GM12892 (cell line): ENCODE data around the gene TMEM45A.

ENCODE experiments used
- POLR2A ChIP-seq: IDR thresholded peaks from 2 replicates; pipeline ENCODE4 v1.6.1; 2011; ENCODE audit warnings: low read depth, low read length, control low read depth
- POLR2AphosphoS5 ChIP-seq: IDR thresholded peaks from 2 replicates; pipeline ENCODE4 v1.6.1; 2011; ENCODE audit warnings: low read depth, low read length, control low read depth
- TAF1 ChIP-seq: IDR thresholded peaks from 2 replicates; pipeline ENCODE4 v1.6.1; 2011; ENCODE audit warnings: low read depth, mild to moderate bottlenecking, control low read depth, low read length, borderline replicate concordance

GRCh38 chr3:100467133-100467532, 25.3 kb upstream of the TMEM45A start:
- no peak for TF ChIP-seq POLR2AphosphoS5
- TF ChIP-seq POLR2A, result no peak
- TF ChIP-seq TAF1, result no peak
